GM12864 (cell line): ENCODE measurements around the gene EGFR.

Experiments
- DNase-seq: peaks from one replicate; pipeline ENCODE4 v3.0.0-alpha.2; 2011; ENCODE audit warnings: low read depth
- H3K4me3 ChIP-seq: 2 replicates; pipeline ENCODE4 v1.5.1; 2011; ENCODE audit warnings: mild to moderate bottlenecking, low read depth, low read length, control low read depth
- TF ChIP-seq, protein P1 (sequence below): IDR thresholded peaks from 2 replicates; pipeline ENCODE4 v1.5.1; 2011; ENCODE audit warnings: low read depth, mild to moderate bottlenecking, moderate library complexity, low read length, control low read depth, inconsistent platforms; ENCODE audit errors: missing control alignments

The EGFR gene

DNA sequence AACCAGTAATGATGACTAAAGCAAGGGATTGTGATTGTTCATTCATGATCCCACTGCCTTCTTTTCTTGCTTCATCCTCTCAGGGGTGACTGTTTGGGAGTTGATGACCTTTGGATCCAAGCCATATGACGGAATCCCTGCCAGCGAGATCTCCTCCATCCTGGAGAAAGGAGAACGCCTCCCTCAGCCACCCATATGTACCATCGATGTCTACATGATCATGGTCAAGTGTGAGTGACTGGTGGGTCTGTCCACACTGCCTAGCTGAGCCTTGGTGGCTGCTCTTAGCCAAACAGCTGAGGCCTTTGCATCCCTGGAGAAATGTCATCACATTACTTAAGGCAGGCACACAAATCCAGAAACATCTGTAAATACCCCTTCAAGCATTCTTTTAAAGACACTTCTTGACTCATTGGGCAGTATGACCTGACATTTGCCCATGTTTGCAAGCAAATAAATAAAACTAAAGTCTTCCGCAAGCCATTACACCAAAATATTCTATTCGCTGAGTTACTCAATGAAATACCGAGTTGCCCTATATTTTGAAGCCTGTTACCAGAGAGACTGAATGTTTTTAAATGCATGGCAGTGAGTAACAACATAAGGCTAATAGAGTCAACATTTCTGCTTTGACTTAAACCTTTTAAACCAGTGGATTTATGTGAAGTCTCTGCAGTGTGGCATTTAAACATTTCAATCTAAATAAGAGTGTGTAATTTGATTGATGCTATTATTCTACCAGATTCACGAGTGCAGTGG is 180.0 kb downstream of the EGFR start:
- no peak for DNase-seq
- TF ChIP-seq, protein P1, sequence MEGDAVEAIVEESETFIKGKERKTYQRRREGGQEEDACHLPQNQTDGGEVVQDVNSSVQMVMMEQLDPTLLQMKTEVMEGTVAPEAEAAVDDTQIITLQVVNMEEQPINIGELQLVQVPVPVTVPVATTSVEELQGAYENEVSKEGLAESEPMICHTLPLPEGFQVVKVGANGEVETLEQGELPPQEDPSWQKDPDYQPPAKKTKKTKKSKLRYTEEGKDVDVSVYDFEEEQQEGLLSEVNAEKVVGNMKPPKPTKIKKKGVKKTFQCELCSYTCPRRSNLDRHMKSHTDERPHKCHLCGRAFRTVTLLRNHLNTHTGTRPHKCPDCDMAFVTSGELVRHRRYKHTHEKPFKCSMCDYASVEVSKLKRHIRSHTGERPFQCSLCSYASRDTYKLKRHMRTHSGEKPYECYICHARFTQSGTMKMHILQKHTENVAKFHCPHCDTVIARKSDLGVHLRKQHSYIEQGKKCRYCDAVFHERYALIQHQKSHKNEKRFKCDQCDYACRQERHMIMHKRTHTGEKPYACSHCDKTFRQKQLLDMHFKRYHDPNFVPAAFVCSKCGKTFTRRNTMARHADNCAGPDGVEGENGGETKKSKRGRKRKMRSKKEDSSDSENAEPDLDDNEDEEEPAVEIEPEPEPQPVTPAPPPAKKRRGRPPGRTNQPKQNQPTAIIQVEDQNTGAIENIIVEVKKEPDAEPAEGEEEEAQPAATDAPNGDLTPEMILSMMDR: no peak

GRCh38 chr7:55199418-55199817 is 180.6 kb downstream of the EGFR start:
- TF ChIP-seq, protein P1: no peak
- H3K4me3 ChIP-seq: no peak overlapping the region
- no peak for DNase-seq

More for the DNA sequence above, 180.0 kb downstream of the EGFR start:
- no peak overlapping the region for H3K4me3 ChIP-seq

DNA sequence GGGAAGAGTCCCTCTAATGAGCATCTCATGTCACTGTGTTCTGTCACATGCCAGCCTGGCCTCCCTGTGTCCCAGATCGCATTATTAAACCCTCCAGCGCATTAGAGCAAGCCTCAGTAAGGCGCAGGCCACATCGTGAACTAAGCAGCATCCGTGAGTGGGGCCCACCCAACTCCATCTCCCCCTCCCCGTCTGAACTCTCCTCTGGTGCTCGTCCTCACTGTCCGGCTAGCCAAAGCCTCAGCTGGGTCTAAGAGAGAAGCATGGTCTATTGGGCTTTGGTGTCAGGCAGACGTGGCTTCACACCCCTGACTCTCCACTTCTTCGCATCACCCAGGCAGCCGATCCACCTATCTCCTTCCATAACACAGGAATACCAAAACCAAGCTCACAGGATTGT is 181.6 kb downstream of the EGFR start:
- no peak for DNase-seq
- TF ChIP-seq, protein P1: no peak

GRCh38 chr7:55202150-55202913 is 183.5 kb downstream of the EGFR start:
- TF ChIP-seq, protein P1: no peak

More for the DNA sequence above, 181.6 kb downstream of the EGFR start:
- H3K4me3 ChIP-seq: no peak overlapping the region

GRCh38 chr7:55203300-55203699 is 184.5 kb downstream of the EGFR start:
- H3K4me3 ChIP-seq: no peak overlapping the region
- no peak for DNase-seq
- TF ChIP-seq, protein P1: no peak

More at GRCh38 chr7:55202150-55202913, 183.5 kb downstream of the EGFR start:
- DNase-seq: no peak
- H3K4me3 ChIP-seq: no peak overlapping the region

GRCh38 chr7:55205124-55205955 is 186.5 kb downstream of the EGFR start:
- TF ChIP-seq, protein P1: no peak
- DNase-seq: no peak
- no peak overlapping the region for H3K4me3 ChIP-seq
